SK-N-SH treated with all-trans-retinoic acid at 6 μM for 48 hours (cell line): ENCODE data around the gene DLG3.

Experiments used
- ATAC-seq: fragments of 200-7000 bp; cut with Tn5 transposase; 3 replicates; pipeline ENCODE4 v1.9.1; 2020; ENCODE audit warnings: mild to moderate bottlenecking, moderate library complexity
- ARNTL ChIP-seq: fragments of 450-650 bp; formaldehyde crosslinking; IDR thresholded peaks from 2 replicates; pipeline ENCODE4 v1.5.0; 2020; ENCODE audit warnings: low read depth, mild to moderate bottlenecking, moderate library complexity, borderline replicate concordance
- CREB5 ChIP-seq: fragments of 250-450 bp; sonication (Bioruptor Pico); IDR thresholded peaks from 2 replicates; pipeline ENCODE4 v1.5.1; 2020; ENCODE audit warnings: low read depth, mild to moderate bottlenecking, moderate library complexity
- CSRNP3 ChIP-seq: fragments of 250-450 bp; sonication (Bioruptor Pico); IDR thresholded peaks from 2 replicates; pipeline ENCODE4 v1.5.1; 2021; ENCODE audit warnings: mild to moderate bottlenecking, moderate library complexity
- ESRRG ChIP-seq: fragments of 250-450 bp; sonication (Bioruptor Pico); IDR thresholded peaks from 2 replicates; pipeline ENCODE4 v1.6.1; 2021; ENCODE audit warnings: mild to moderate bottlenecking
- GLIS3 ChIP-seq: fragments of 250-450 bp; sonication (Bioruptor Pico); IDR thresholded peaks from 2 replicates; pipeline ENCODE4 v1.5.0; 2020; ENCODE audit warnings: mild to moderate bottlenecking, moderate library complexity
- OSR1 ChIP-seq: fragments of 250-450 bp; sonication (Bioruptor Pico); IDR thresholded peaks from 2 replicates; pipeline ENCODE4 v1.8.0; 2022; ENCODE audit warnings: moderate library complexity, mild to moderate bottlenecking, inconsistent platforms
- PATZ1 ChIP-seq: fragments of 250-450 bp; sonication (Bioruptor Pico); IDR thresholded peaks from 2 replicates; pipeline ENCODE4 v1.8.0; 2020; ENCODE audit warnings: mild to moderate bottlenecking, moderate library complexity, borderline replicate concordance
- POU6F1 ChIP-seq: fragments of 250-450 bp; sonication (Bioruptor Pico); IDR thresholded peaks from 2 replicates; pipeline ENCODE4 v1.8.0; 2021; ENCODE audit warnings: low read depth, mild to moderate bottlenecking, moderate library complexity, borderline replicate concordance
- PPARA ChIP-seq: fragments of 250-450 bp; sonication (Bioruptor Pico); IDR thresholded peaks from 2 replicates; pipeline ENCODE4 v1.5.0; 2020; ENCODE audit warnings: mild to moderate bottlenecking, borderline replicate concordance
- RARB ChIP-seq: fragments of 250-450 bp; sonication (Bioruptor Pico); IDR thresholded peaks from 2 replicates; pipeline ENCODE4 v1.8.0; 2021; ENCODE audit warnings: mild to moderate bottlenecking, moderate library complexity
- SNAI2 ChIP-seq: fragments of 250-450 bp; sonication (Bioruptor Pico); IDR thresholded peaks from 2 replicates; pipeline ENCODE4 v1.5.0; 2020; ENCODE audit warnings: mild to moderate bottlenecking, moderate library complexity
- TCF4 ChIP-seq: fragments of 250-450 bp; sonication (Bioruptor Pico); IDR thresholded peaks from 2 replicates; pipeline ENCODE4 v1.8.0; 2021; ENCODE audit warnings: mild to moderate bottlenecking, moderate library complexity, borderline replicate concordance
- TOX ChIP-seq: fragments of 250-450 bp; sonication (Bioruptor Pico); IDR thresholded peaks from 2 replicates; pipeline ENCODE4 v1.8.0; 2021; ENCODE audit warnings: mild to moderate bottlenecking, moderate library complexity, borderline replicate concordance
- TSHZ2 ChIP-seq: fragments of 250-450 bp; sonication (Bioruptor Pico); IDR thresholded peaks from 2 replicates; pipeline ENCODE4 v1.5.0; 2020; ENCODE audit warnings: mild to moderate bottlenecking, moderate library complexity
- ZC3H10 ChIP-seq: fragments of 250-450 bp; sonication (Bioruptor Pico); IDR thresholded peaks from 2 replicates; pipeline ENCODE4 v1.5.1; 2021; ENCODE audit warnings: mild to moderate bottlenecking, moderate library complexity
- ZFP3 ChIP-seq: fragments of 250-450 bp; sonication (Bioruptor Pico); IDR thresholded peaks from 2 replicates; pipeline ENCODE4 v1.5.0; 2020; ENCODE audit warnings: mild to moderate bottlenecking, moderate library complexity
- ZFP30 ChIP-seq: fragments of 450-650 bp; formaldehyde crosslinking; IDR thresholded peaks from 2 replicates; pipeline ENCODE4 v1.5.0; 2022; ENCODE audit warnings: mild to moderate bottlenecking, moderate library complexity
- ZNF70 ChIP-seq: fragments of 450-650 bp; formaldehyde crosslinking; IDR thresholded peaks from 2 replicates; pipeline ENCODE4 v1.5.0; 2020; ENCODE audit warnings: mild to moderate bottlenecking, moderate library complexity
- ZNF8 ChIP-seq: fragments of 450-650 bp; formaldehyde crosslinking; IDR thresholded peaks from 2 replicates; pipeline ENCODE4 v1.5.0; 2020; ENCODE audit warnings: mild to moderate bottlenecking, moderate library complexity

DLG3 gene

GRCh38 chrX:70498129-70498528, 53.5 kb downstream of the DLG3 start:
- ATAC-seq: no peak
- TF ChIP-seq ZNF8 (CRISPR knock-in tag) (no peak), TOX (CRISPR knock-in tag) (no peak), ZFP3 (CRISPR knock-in tag) (no peak), GLIS3 (CRISPR knock-in tag) (no peak), POU6F1 (CRISPR knock-in tag) (no peak), CREB5 (CRISPR knock-in tag) (no peak), ZNF70 (CRISPR knock-in tag) (no peak), PATZ1 (CRISPR knock-in tag) (no peak)
- TF ChIP-seq, all 23 proteins: peak for 0

GRCh38 chrX:70500826-70501225, 56.2 kb downstream of the DLG3 start:
- TF ChIP-seq ZNF70 (CRISPR knock-in tag): no peak
- no peak for TF ChIP-seq TCF4 (CRISPR knock-in tag)
- no peak for TF ChIP-seq POU6F1 (CRISPR knock-in tag)
- TF ChIP-seq ESRRG (CRISPR knock-in tag): no peak
- no peak for TF ChIP-seq CSRNP3
- no peak for TF ChIP-seq SNAI2 (CRISPR knock-in tag)
- TF ChIP-seq ARNTL (CRISPR knock-in tag): no peak
- TF ChIP-seq ZC3H10: no peak
- TF ChIP-seq RARB (CRISPR knock-in tag): no peak
- TF ChIP-seq PATZ1 (CRISPR knock-in tag): no peak
- ATAC-seq: no peak

GRCh38 chrX:70504772-70505450, 60.3 kb downstream of the DLG3 start:
- no peak for ATAC-seq
- TF ChIP-seq ZFP30 (CRISPR knock-in tag): no peak
- no peak for TF ChIP-seq TSHZ2 (CRISPR knock-in tag)
- TF ChIP-seq PATZ1 (CRISPR knock-in tag): no peak
- TF ChIP-seq PPARA (CRISPR knock-in tag): no peak
- no peak for TF ChIP-seq TCF4 (CRISPR knock-in tag)
- no peak for TF ChIP-seq OSR1
